ENCODE data around the gene ITFG1. TPM values are rescaled to one million over a fixed set of nuclear protein-coding genes. Genes with fewer than 3 reads are reported as not detected.

The ITFG1 gene
- total RNA-seq, 3 donors from 2014 or later = 42.3 to 55.2 (median 53.4) TPM

- no peak for DNase-seq (ENCODE audit: low spot score in 2 of 2)
- Histone ChIP-seq H3K27ac (no peak overlapping the region), H3K36me3 (no peaks in the 10 kb centered on the region), H3K27me3 (no peaks in the 10 kb centered on the region), H3K9me3 (no peaks in the 10 kb centered on the region), H3K4me3 (no peak overlapping the region), H3K4me1 (no peaks in the 10 kb centered on the region)
- intact Hi-C loops (cut with DNase I; ENCODE audit: low total_unique reads) = no loop called here
- TF ChIP-seq POLR2A (IDR thresholded peaks at IDR 0.05) = no peak
- TF ChIP-seq, protein P1, sequence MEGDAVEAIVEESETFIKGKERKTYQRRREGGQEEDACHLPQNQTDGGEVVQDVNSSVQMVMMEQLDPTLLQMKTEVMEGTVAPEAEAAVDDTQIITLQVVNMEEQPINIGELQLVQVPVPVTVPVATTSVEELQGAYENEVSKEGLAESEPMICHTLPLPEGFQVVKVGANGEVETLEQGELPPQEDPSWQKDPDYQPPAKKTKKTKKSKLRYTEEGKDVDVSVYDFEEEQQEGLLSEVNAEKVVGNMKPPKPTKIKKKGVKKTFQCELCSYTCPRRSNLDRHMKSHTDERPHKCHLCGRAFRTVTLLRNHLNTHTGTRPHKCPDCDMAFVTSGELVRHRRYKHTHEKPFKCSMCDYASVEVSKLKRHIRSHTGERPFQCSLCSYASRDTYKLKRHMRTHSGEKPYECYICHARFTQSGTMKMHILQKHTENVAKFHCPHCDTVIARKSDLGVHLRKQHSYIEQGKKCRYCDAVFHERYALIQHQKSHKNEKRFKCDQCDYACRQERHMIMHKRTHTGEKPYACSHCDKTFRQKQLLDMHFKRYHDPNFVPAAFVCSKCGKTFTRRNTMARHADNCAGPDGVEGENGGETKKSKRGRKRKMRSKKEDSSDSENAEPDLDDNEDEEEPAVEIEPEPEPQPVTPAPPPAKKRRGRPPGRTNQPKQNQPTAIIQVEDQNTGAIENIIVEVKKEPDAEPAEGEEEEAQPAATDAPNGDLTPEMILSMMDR (IDR thresholded peaks at IDR 0.05) = no peak
- no peak for TF ChIP-seq POLR2AphosphoS5 (IDR thresholded peaks at IDR 0.05)
Observed at GRCh38 chr16:47499700-47500264, 38.9 kb upstream of the ITFG1 start.

GRCh38 chr16:47499080-47499699, 38.3 kb upstream of the ITFG1 start:
- no peaks in the 10 kb centered on the region for H3K27me3 ChIP-seq
- no peak overlapping the region for H3K27ac ChIP-seq
- no peaks in the 10 kb centered on the region for H3K4me1 ChIP-seq
- H3K9me3 ChIP-seq = no peaks in the 10 kb centered on the region
- intact Hi-C loops (cut with DNase I; ENCODE audit: low total_unique reads) = no loop called here
- no peak for DNase-seq (ENCODE audit: low spot score in 2 of 2)
- no peaks in the 10 kb centered on the region for H3K36me3 ChIP-seq
- TF ChIP-seq POLR2AphosphoS5 (IDR thresholded peaks at IDR 0.05) = no peak
- TF ChIP-seq POLR2A (IDR thresholded peaks at IDR 0.05) = no peak
- TF ChIP-seq, protein P1 (IDR thresholded peaks at IDR 0.05) = no peak
- no peak overlapping the region for H3K4me3 ChIP-seq

DNA sequence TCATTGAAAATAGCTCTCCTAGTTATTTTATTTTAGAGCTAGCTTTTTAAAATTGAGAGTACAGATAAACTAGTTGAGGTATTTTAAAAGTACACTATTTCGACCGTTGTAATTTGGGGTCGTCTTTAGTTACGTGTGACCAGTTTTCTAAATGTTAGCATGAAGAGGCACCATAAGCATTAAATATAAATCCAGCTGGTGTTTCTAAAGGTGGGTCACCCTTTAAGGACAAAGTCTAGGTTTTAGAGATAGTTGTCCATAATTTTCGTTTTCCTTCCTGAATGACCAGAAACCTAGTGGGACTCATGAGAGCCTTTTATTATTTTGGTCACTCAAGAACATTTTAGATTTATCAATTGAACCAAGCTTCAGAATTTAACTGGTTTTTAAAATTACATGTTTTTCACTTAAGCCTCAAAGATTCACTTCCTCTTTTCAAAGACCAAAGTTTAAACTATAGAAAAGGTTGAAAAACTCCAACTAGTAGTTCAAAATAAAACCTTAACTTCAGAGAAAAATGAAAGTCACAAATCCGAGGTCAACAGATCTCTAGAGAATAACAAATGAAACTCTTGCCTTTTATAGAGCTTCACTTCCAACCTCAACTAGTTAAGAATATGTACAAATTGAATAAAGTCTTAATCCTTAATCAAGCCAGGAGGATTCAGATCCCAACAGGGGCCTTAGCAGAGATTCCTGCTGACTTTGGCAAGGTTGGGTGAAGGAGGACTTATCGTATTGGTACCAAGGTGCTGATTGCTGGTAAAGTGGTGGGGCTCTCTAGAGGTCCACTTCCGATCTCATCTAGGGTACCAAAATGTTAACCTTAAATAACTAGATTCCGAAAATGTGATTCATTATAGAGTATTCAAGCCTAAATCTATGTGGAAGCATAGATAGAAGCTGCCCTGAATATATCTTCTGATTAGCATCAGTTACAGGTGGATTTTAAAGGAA, 32.8 kb upstream of the ITFG1 start:
- H3K9me3 ChIP-seq = peaks cover 14 to 34% of the 10 kb centered on the region in 2 donors
- H3K4me3 ChIP-seq = no peak overlapping the region
- H3K36me3 ChIP-seq = peaks cover 5% of the 10 kb centered on the region
- TF ChIP-seq, protein P1 (IDR thresholded peaks at IDR 0.05) = no peak
- no peaks in the 10 kb centered on the region for H3K27me3 ChIP-seq
- peaks cover 0 to 2% of the 10 kb centered on the region in 2 donors for H3K4me1 ChIP-seq
- DNase-seq (ENCODE audit: low spot score in 2 of 2) = no peak
- intact Hi-C loops (cut with DNase I; ENCODE audit: low total_unique reads) = no loop called here
- H3K27ac ChIP-seq = no peak overlapping the region

DNA sequence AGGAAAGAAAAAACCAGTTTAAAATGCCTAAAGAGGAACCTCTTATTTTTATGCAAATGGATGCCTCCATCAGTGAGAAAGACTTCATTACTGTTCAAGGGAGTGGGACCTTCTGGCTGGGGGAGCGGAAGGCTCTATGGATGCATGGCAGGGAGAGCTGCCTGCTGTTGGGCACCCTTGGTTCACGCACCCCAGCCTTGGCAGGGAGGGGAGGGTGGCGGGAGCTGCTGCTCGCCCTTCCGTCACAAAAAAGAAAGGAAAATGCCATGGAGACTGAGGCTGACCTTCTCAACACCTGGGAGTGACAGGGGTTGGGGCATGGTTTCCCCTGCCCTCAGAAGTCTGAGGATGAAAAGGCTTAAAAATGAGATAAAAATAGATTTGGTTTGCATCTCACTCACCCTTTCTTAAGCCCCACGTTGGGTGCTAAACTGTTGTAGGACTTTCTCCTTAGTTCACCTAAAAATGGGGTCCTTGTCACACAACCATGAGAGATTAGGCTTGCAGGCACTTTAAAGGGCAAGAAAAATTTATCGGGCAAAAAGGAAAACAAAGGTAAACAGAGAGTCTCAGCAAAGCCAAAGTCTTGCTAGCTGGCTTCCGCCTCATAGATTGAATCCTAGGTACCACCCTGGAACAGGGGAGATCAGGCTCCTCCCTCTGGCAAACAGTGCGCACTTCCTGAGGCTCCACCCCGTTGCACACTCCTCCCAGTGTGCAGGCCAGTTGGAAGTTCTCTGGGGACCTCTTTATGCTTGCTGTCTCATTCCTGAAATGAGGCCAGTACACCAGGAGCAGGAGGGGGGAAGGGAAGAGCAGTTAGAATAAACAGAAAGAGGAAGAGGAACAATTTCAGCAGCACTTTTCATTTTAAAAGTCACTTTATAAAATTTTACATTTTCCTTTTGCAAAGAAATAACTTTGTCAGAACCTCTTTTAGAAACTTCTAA, 31.8 kb upstream of the ITFG1 start:
- intact Hi-C loops (cut with DNase I; ENCODE audit: low total_unique reads) = no loop called here
- Histone ChIP-seq H3K36me3 (peaks cover 5% of the 10 kb centered on the region), H3K9me3 (peaks cover 14 to 44% of the 10 kb centered on the region in 2 donors), H3K4me1 (peaks cover 0 to 2% of the 10 kb centered on the region in 2 donors), H3K27me3 (no peaks in the 10 kb centered on the region), H3K27ac (peak overlapping the region; percentile 25 to 52), H3K4me3 (peak overlapping the region in 2 of 3 donors; percentile 2 to 8)
- TF ChIP-seq POLR2A (IDR thresholded peaks at IDR 0.05) (no peak), POLR2AphosphoS5 (IDR thresholded peaks at IDR 0.05) (peak in 1 of 3 donors; percentile 39)
- no peak for DNase-seq (ENCODE audit: low spot score in 2 of 2)

DNA sequence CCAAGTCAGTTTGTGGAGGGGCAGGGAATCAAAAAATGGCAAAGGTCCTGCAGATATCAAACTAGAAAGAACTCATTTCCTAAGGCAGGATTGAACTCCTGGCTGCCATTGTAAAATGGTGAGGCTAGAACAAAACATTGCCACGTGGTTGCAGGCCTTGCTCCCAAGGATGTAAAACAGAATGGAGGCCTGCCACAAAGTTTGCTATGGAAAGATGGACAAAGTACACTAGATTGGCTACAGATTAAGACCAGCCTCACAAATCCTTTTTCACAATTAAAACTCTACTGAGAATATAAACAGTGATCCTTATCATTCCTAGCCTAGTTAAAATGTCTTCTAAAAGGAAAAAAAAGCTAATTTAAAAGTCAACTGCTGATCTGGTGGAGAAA, 31.2 kb upstream of the ITFG1 start:
- H3K9me3 ChIP-seq = peaks cover 14 to 44% of the 10 kb centered on the region in 2 donors
- no peak overlapping the region for H3K4me3 ChIP-seq
- TF ChIP-seq POLR2A (IDR thresholded peaks at IDR 0.05) = no peak
- TF ChIP-seq, protein P1 (IDR thresholded peaks at IDR 0.05) = no peak
- no peak for TF ChIP-seq POLR2AphosphoS5 (IDR thresholded peaks at IDR 0.05)
- H3K36me3 ChIP-seq = peaks cover 5% of the 10 kb centered on the region
- H3K27ac ChIP-seq = no peak overlapping the region
- H3K27me3 ChIP-seq = no peaks in the 10 kb centered on the region
- intact Hi-C loops (cut with DNase I; ENCODE audit: low total_unique reads) = no loop called here
- H3K4me1 ChIP-seq = peaks cover 0 to 2% of the 10 kb centered on the region in 2 donors
- no peak for DNase-seq (ENCODE audit: low spot score in 2 of 2)

Measured in breast epithelium (tissue), 4 donors.